Left colon (tissue), 2 donors: ENCODE data around the gene CRYZL1. TPM values are rescaled to one million over a fixed set of nuclear protein-coding genes. Genes with fewer than 3 reads are reported as not detected.

Source experiments
- ATAC-seq: fragments of 200-7000 bp; cut with Tn5 transposase; one replicate; pipeline ENCODE4 v1.9.1; 2020; ENCODE audit warnings: mild to moderate bottlenecking, moderate library complexity
- DNase-seq, 2 donors: peaks; one replicate each; pipeline ENCODE4 v3.0.0-alpha.2; 2020
- intact Hi-C, 2 donors: fragments of 100-400 bp; cut with DNase I in 1 of 2; cut with micrococcal nuclease in 1 of 2; formaldehyde crosslinking; loops; one replicate each; pipeline versions ENCODE4 v1.11.2 to v1.14.0; 2022; cut with DNase I, micrococcal nuclease
- total RNA-seq, 2 donors: library from RNA; stranded (reverse); fragmentation: NEBNext Ultra II Directional; extraction: Animal tissue kit (Norgen Biotek cat#: 25700); gene quantifications; one replicate each; pipeline ENCODE4 v1.2.1, GENCODE V29; 2021
- donor health status: DM: no; HTN: no; CAD: no.
- donor health status: DM: yes; HTN: yes; CAD: no.

The CRYZL1 gene
- total RNA-seq, 2 donors from 2014 or later: 34.7 to 37.2 TPM

DNA sequence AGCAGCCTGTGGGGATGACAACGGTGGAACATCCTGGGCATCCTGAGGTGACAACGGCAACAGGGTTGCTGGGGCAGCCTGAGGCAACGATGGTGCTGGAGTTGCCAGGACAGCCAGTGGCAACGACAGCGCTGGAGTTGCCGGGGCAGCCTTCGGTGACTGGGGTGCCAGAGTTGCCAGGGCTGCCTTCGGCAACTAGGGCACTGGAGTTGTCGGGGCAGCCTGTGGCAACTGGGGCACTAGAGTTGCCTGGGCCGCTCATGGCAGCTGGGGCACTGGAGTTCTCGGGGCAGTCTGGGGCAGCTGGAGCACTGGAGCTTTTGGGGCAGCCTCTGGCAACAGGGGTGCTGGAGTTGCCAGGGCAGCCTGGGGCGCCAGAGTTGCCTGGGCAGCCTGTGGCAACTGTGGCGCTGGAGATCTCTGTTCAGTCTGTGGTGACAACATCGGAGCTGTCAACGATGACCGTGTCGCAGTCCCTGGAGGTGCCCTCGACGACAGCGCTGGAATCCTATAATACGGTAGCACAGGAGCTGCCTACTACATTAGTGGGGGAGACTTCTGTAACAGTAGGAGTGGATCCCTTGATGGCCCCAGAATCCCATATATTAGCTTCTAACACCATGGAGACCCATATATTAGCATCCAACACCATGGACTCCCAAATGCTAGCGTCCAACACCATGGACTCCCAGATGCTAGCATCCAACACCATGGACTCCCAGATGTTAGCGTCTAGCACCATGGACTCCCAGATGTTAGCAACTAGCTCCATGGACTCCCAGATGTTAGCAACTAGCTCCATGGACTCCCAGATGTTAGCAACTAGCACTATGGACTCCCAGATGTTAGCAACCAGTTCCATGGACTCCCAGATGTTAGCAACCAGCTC, 90.5 kb downstream of the CRYZL1 start:
- ATAC-seq (peak; percentile 11), DNase-seq (no peak)
- intact Hi-C loops: no loop called here

DNA sequence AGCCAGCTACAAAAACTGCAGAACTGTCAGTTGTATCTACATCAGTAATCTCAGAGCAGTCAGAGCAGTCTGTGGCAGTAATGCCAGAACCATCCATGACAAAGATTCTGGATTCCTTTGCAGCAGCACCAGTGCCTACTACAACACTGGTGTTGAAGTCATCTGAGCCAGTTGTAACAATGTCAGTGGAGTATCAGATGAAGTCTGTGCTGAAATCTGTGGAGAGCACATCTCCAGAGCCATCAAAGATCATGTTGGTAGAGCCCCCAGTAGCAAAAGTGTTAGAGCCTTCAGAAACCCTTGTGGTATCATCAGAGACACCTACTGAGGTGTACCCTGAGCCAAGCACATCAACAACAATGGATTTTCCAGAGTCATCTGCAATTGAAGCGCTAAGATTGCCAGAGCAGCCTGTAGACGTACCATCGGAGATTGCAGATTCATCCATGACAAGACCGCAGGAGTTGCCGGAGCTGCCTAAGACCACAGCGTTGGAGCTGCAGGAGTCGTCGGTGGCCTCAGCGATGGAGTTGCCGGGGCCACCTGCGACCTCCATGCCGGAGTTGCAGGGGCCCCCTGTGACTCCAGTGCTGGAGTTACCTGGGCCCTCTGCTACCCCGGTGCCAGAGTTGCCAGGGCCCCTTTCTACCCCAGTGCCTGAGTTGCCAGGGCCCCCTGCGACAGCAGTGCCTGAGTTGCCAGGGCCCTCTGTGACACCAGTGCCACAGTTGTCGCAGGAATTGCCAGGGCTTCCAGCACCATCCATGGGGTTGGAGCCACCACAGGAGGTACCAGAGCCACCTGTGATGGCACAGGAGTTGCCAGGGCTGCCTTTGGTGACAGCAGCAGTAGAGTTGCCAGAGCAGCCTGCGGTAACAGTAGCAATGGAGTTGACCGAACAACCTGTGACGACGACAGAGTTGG, 91.4 kb downstream of the CRYZL1 start:
- intact Hi-C loops: no loop called here
- ATAC-seq: peak; percentile 8
- DNase-seq: no peak

DNA sequence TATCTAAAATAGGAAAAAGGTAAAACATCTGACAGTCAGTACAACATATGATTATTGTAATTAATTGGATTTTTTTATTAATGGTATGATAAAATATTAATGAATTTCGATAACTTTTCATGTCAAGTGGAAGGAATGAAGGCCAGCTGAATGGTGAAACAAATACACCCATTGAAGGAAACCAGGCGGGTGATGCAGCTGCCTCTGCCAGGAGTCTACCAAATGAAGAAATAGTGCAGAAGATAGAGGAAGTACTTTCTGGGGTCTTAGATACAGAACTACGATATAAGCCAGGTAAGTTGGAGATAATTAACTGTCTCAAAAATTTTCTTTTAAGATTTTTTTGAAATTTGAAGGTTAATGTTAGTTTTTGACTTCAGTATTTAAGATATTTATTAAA, 95.5 kb downstream of the CRYZL1 start:
- DNase-seq: no peak
- intact Hi-C loops: no loop called here
- ATAC-seq: no peak

DNA sequence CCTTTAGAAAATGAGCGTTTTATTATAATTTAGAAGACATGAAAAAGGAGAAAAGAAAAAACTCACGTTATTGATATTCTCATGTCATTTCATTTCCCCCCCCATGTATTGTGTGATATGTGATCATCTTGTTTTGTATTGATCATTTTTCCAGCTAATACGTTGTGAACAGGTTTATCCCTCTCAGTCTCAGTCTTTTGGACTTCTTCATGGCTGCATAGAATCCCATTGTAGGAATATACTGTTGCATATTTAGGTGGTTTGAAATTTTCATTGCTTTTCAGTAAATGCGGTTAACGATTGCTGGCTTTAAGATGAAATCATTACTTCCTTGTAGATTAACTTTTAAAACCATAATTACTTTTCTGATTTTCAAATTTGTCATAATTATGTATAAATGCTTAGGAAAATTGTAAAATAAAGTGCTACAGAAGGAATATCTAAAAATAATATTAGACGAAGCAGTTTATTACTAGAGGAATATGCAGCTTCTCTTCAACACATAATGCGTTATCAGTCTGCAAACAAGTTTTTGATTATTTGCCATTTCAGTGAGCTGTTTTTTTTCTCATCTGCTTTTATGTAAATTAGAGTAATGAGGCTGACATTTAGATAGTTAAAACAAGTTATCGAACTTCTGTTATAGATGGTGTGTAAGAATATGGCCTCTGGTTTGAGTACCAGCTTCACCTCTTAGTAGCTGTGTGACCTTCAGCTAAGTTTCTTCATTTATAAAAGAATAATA, 96.9 kb downstream of the CRYZL1 start:
- no peak for ATAC-seq
- intact Hi-C loops: no loop called here
- no peak for DNase-seq

DNA sequence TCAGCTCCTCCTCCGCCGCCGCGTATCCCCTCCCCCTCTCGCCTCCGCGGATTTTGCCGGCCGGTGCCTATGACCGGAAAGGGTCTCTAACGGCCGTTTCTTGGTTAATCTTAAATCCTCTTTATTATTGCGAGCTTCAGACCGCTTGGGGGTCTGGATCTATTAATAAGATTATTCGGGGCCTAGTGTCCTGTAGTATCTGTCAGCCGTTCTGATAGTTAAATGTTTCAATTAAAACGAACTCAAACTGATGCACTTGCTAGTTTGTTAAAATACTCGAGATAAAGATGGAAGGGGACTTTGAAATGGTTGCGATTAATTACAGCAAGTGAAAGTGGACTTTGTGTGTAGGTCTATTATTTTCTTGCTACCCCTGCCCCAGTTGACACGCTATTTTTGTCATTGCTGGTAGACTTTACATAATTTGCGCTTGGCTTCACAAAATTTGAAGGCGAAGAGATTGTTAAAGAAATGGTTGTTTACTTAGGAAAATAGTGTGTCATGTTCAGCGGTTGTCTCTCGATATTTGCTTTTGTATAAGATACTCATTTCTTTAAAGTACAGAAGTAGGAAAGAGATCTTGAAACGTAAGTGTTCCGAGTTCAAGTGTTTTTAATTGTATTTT, 97.9 kb downstream of the CRYZL1 start:
- intact Hi-C loops: no loop called here
- ATAC-seq (peak; percentile 47), DNase-seq (peak; percentile 73 to 84)

DNA sequence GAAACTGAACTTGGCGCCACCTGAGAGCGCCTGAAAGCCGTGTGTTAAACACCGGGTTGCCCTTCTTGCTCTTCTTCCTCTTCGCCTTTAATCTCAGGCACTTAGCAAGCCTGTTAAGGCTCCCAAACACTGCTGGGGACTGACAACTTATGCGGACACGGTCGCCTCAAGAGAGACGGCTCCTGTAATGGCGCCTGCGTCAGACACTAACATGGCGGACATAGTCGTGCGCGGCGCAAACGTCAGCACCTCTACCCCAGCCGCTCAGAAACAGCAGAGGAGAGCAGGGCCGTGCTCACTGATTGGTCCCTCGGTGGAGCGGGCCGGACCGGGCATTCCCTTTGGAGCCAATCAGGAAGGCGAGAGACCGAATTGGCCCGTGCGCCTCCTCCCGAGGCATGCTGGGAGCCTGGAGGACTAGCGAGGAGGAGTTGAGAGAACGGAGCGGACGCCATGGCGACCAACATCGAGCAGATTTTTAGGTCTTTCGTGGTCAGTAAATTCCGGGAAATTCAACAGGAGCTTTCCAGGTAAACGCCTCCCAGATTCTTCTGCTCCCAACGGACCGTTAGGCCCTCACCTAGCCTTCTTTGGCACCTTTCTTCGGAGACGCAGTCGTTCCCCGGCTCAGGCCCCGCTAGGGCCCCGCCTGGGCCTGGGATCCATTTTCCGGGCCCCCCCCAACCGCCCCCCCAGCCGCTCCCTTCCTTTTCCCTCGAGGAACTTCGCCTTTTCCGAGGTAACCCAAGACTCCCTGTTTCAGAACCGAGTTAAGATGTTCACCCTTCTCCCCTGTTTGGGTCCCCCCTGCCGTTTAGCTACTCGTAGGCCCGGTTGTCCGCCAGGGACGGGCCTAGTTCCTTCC, 98.7 kb downstream of the CRYZL1 start, which contains the start of gene SON:
Gene SON (plus strand): TSS at position 399 of the 865 bp plus-strand sequence. CDS start 55 bp downstream, at position 454.
- ATAC-seq (peak; percentile 90), DNase-seq (peak; percentile 97 to 99)
- intact Hi-C loops: no loop called here

DNA sequence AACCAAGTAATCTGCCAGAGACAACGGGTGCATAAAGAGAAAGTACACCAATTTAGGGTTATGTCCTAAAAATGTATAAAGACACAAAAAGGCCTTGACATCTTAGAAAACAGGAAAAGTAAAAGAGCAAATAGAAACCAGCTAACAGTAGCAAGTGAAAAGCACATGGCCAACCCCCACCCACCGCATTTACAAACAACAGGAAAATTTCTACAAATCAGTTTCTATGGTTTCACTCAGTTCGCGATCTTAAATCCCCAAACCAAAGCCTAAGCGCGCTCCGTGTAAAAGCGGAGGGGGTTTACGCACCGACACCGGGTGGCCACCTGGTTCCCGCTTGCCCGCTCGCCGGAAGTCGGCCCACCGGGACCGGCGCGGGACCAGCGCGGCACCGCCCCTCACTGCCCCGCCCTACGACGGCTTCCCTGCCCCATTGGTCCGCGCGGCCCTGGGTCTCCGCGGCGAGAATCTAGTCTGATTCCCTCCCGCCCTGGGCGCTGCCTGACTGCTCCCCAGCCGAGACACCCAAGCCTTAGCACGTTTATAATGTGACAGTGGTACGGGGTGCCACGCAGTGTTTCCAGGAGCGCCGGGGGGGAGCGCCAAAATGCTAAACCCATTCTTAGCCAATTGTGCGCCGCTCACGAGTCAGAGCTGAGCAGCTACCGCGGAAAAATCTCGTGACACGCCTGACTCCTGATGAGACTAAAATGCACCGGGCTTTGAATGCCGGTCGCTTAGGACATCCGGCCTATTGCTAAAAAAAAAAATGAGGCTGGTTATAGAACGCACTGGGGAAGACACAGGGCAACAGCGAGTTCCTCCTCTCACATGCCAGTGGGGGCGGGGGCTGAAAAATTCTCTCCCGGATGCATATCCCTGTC, 99.5 kb downstream of the CRYZL1 start, which contains the start of gene GART:
Gene GART (minus strand): TSS at position 362 of the 884 bp plus-strand sequence. CDS start 2,802 bp downstream, outside the sequence.
- DNase-seq (peak; percentile 83 to 89), ATAC-seq (peak; percentile 75)
- intact Hi-C loops: no loop called here

DNA sequence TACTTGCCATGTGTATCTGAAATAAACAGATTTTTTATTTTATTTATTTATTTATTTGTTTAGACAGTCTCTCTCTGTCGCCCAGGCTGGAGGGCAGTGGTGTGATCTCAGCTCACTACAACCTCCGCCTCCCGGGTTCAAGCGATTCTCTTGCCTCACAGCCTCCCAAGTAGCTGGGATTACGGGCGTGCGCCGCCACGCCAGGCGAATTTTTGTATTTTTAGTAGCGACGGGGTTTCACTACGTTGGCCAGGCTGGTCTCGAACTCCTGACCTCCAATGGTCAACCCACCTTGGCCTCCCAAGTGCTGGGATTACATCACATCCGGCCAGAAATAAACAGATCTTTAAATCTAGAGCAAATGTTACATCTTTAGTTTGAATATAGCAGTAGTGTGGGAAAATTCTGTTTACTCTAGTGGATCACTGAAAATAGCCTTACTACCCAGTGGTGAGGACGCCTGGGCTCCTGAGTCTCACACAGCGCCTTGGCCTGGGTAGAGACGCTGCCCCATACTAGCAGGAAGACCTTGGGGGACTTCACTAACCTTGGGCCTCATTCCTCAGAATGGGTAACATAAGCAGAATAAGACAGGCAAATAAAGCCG, 100.3 kb downstream of the CRYZL1 start:
- no peak for ATAC-seq
- intact Hi-C loops: no loop called here
- peak in 1 of 2 donors; percentile 27 for DNase-seq

DNA sequence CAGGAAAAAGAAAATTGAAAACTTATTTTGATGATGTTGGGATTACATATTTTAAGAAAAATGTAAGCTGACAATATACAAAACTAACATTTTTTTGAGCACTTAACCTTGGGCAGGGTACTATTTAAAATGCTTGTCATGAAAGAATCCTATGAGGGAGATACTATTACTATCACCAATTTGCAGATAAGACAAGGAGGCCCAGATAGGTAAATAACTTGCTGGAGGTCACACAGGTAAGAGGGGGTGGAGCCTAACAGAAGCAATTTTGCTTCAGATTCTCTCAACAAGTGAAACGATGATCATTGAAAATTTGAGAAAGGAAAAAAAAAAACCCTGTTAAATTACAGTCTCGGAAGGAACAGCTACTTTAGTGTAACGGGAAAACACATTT, 100.8 kb downstream of the CRYZL1 start:
- no peak for ATAC-seq
- no peak for DNase-seq
- intact Hi-C loops: no loop called here

DNA sequence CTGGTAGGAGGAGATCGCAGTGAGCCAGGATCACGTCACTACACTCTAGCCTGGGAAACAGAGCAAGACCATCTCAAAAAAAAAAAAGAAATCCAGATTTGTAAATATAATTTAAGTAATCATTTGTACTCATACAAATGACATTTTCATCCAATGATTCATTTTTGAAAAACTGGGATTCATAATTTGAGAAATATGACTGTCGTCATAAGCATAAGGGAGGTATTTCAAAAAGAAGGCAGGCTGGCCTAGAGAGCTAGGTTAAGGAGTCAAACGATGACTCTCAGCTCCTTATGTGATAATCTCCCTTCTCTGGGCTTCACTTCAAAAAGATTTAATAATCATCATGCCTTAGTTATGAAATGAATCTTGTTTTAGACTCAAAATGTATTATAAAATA, 101.9 kb downstream of the CRYZL1 start:
- intact Hi-C loops: no loop called here
- DNase-seq: no peak
- no peak for ATAC-seq

Other genes with a start within 250 kb of the CRYZL1 start
- gene IFNGR2, start 238.3 kb downstream of the CRYZL1 start, total RNA-seq: 100 to 1,000 TPM in 1 of 2 donors, 10 to 100 TPM in 1; 71.9 to 140 TPM
- gene TMEM50B, start 161.8 kb downstream of the CRYZL1 start, total RNA-seq: 10 to 100 TPM; 34.9 to 41.5 TPM
- gene DNAJC28, start 150.0 kb downstream of the CRYZL1 start, total RNA-seq: 1 to 10 TPM; 2.5 to 4.0 TPM
- 10 to 100 TPM; 48.9 to 57.7 TPM for gene GART, start 99.6 kb downstream of the CRYZL1 start, total RNA-seq
- 100 to 1,000 TPM; 202 to 213 TPM for gene SON, start 98.7 kb downstream of the CRYZL1 start, total RNA-seq
- 1 to 10 TPM; 7.3 to 7.6 TPM for gene DONSON, start 53.1 kb downstream of the CRYZL1 start, total RNA-seq
- gene ITSN1, start 760 bp upstream of the CRYZL1 start, total RNA-seq: 10 to 100 TPM; 31.3 to 36.9 TPM